Measurements from ENCODE around the gene ERMAP. TPM values are rescaled to one million over a fixed set of nuclear protein-coding genes. Genes with fewer than 3 reads are reported as not detected.

ERMAP gene
- total RNA-seq, 4 donors from 2014 or later: 6.1 to 11.7 (median 8.7) TPM

GRCh38 chr1:42886800-42887199 lies 69.9 kb downstream of the ERMAP start:
- Histone ChIP-seq H3K9me3 (no peaks in the 10 kb centered on the region), H3K4me3 (no peak overlapping the region), H3K27ac (no peak overlapping the region), H3K27me3 (peaks cover 0 to 8% (median 0%) of the 10 kb centered on the region in 4 donors), H3K4me1 (no peaks in the 10 kb centered on the region), H3K36me3 (no peaks in the 10 kb centered on the region)
- DNase-seq: no peak
- intact Hi-C loops (cut with DNase I): no loop called here
- TF ChIP-seq POLR2A (IDR thresholded peaks at IDR 0.05) (no peak), CTCF (IDR thresholded peaks at IDR 0.05) (no peak)
- WGBS, 2 donors: 54 to 79% methylated on average over 13 to 17 of the region's 21 CpGs

- DNase-seq: no peak
- Histone ChIP-seq H3K27ac (no peak overlapping the region), H3K4me1 (no peaks in the 10 kb centered on the region), H3K36me3 (no peaks in the 10 kb centered on the region), H3K9me3 (no peaks in the 10 kb centered on the region), H3K27me3 (peaks cover 0 to 8% (median 0%) of the 10 kb centered on the region in 4 donors), H3K4me3 (no peak overlapping the region)
- WGBS, 2 donors: 92 to 95% methylated on average over 4 to 6 of the region's 20 CpGs
- intact Hi-C loops (cut with DNase I): no loop called here
- TF ChIP-seq CTCF (IDR thresholded peaks at IDR 0.05): no peak
- TF ChIP-seq POLR2A (IDR thresholded peaks at IDR 0.05): no peak
These were observed 70.4 kb downstream of the ERMAP start for GRCh38 chr1:42887366-42887765.

- H3K4me3 ChIP-seq: no peak overlapping the region
- no peak overlapping the region for H3K27ac ChIP-seq
- 60 to 90% methylated on average over 1 to 15 of the region's 31 CpGs for WGBS, 2 donors
- H3K9me3 ChIP-seq: no peaks in the 10 kb centered on the region
- DNase-seq: no peak
- TF ChIP-seq CTCF (IDR thresholded peaks at IDR 0.05) (no peak), POLR2A (IDR thresholded peaks at IDR 0.05) (no peak)
- intact Hi-C loops (cut with DNase I): no loop called here
- peaks cover 0 to 8% (median 0%) of the 10 kb centered on the region in 4 donors for H3K27me3 ChIP-seq
- no peaks in the 10 kb centered on the region for H3K36me3 ChIP-seq
- H3K4me1 ChIP-seq: no peaks in the 10 kb centered on the region
These were observed 71.2 kb downstream of the ERMAP start for GRCh38 chr1:42888013-42888633.

GRCh38 chr1:42889264-42889663 lies 72.3 kb downstream of the ERMAP start:
- no peak overlapping the region for H3K27ac ChIP-seq
- no peak for DNase-seq
- H3K27me3 ChIP-seq: peaks cover 0 to 8% (median 0%) of the 10 kb centered on the region in 4 donors
- H3K9me3 ChIP-seq: no peaks in the 10 kb centered on the region
- TF ChIP-seq CTCF (IDR thresholded peaks at IDR 0.05) (no peak), POLR2A (IDR thresholded peaks at IDR 0.05) (no peak)
- no peaks in the 10 kb centered on the region for H3K4me1 ChIP-seq
- intact Hi-C loops (cut with DNase I): no loop called here
- H3K4me3 ChIP-seq: no peak overlapping the region
- H3K36me3 ChIP-seq: no peaks in the 10 kb centered on the region
- whole genome bisulfite sequencing, 2 donors: 94 to 96% methylated on average over 2 to 3 of the region's 4 CpGs

- Histone ChIP-seq H3K4me1 (no peaks in the 10 kb centered on the region), H3K9me3 (no peaks in the 10 kb centered on the region), H3K36me3 (no peaks in the 10 kb centered on the region), H3K27ac (no peak overlapping the region), H3K27me3 (peaks cover 0 to 3% (median 0%) of the 10 kb centered on the region in 4 donors), H3K4me3 (no peak overlapping the region)
- DNase-seq: no peak
- intact Hi-C loops (cut with DNase I): no loop called here
- 64 to 69% methylated on average over 4 to 5 of the region's 5 CpGs for WGBS, 2 donors
- TF ChIP-seq CTCF (IDR thresholded peaks at IDR 0.05) (no peak), POLR2A (IDR thresholded peaks at IDR 0.05) (no peak)
These were observed 74.7 kb downstream of the ERMAP start for GRCh38 chr1:42891465-42892138.

Data from esophagus squamous epithelium (tissue), 5 donors.